HepG2 (cell line): ENCODE data around the gene DIP2C. TPM values are rescaled to one million over a fixed set of nuclear protein-coding genes. Genes with fewer than 3 reads are reported as not detected.

ENCODE experiments used
- ATAC-seq: fragments of 200-7000 bp; cut with Tn5 transposase; 3 replicates; pipeline ENCODE4 v1.9.1; 2020; ENCODE audit warnings: mild to moderate bottlenecking, moderate library complexity
- BruUV-seq: library from RNA; stranded (reverse); fragments of 400-500 nt; replicated peaks from 2 replicates; lab custom pipeline; 2021; lab: Mats Ljungman, UMichigan
- CTCF ChIA-PET: fragments of 300-600 bp; formaldehyde crosslinking; extraction: SDS; loops from one replicate; lab custom pipeline; 2021; ENCODE audit warnings: low total read pairs, inconsistent platforms, low intra/inter-chr PET ratio; lab: Yijun Ruan, JAX
- POLR2A ChIA-PET: fragments of 350-600 bp; sonication (Branson Sonifier 250); formaldehyde crosslinking; loops from one replicate; lab custom pipeline; 2020; ENCODE audit warnings: antibody characterized with exemption, inconsistent platforms; lab: Yijun Ruan, JAX
- DNase-seq: peaks from one replicate; pipeline ENCODE4 v3.0.0-alpha.2; 2015; ENCODE audit warnings: low spot score
- FAIRE-seq: peaks from 3 replicates; lab custom pipeline; 2011; peaks lifted over from hg19 to GRCh38; lab: Jason Lieb, UNC
- H2AFZ ChIP-seq: one replicate; pipeline ENCODE4 v1.6.1; 2011; ENCODE audit warnings: low read length, inconsistent platforms
- H3K27ac ChIP-seq: fragments of 300-600 bp; 3 replicates; pipeline ENCODE4 v1.8.0; 2011; ENCODE audit warnings: mixed run types, mild to moderate bottlenecking, mixed read lengths, low read length, inconsistent platforms; ENCODE audit not compliant: insufficient read depth; ENCODE audit errors: extremely low read length
- H3K27me3 ChIP-seq, 2 experiments: fragments of 200-600 bp in 1 of 2; 2 replicates in 1 of 2; 3 replicates in 1 of 2; pipeline versions ENCODE4 v1.6.0 to v1.8.0; 2011; ENCODE audit warnings: low read length in 2 of 2, mild to moderate bottlenecking in 2 of 2, moderate library complexity in 2 of 2, inconsistent platforms in 1 of 2; ENCODE audit not compliant: insufficient read depth in 2 of 2, control insufficient read depth in 1 of 2
- H3K36me3 ChIP-seq, 2 experiments: fragments of 200-600 bp in 1 of 2; replicated peaks in 1 of 2; 2 replicates in 1 of 2; 3 replicates in 1 of 2; pipeline versions ENCODE4 v1.5.1 to v1.8.0; 2011; ENCODE audit warnings: low read length in 2 of 2, inconsistent platforms in 1 of 2; ENCODE audit not compliant: insufficient read depth in 2 of 2, control insufficient read depth in 1 of 2
- H3K4me1 ChIP-seq: 2 replicates; pipeline ENCODE4 v1.5.1; 2012; ENCODE audit warnings: low read length, inconsistent platforms; ENCODE audit not compliant: insufficient read depth
- H3K4me2 ChIP-seq: 2 replicates; pipeline ENCODE4 v1.6.0; 2011; ENCODE audit warnings: low read depth, low read length, inconsistent platforms
- H3K4me3 ChIP-seq, 3 experiments: fragments of 200-600 bp in 1 of 3; sonication (generic), shearing (Covaris generic) in 1 of 3; replicated peaks in 1 of 3; 2 replicates each; pipeline ENCODE4 v1.5.1; 2011 to 2016; ENCODE audit warnings: low read length in 3 of 3, inconsistent platforms in 2 of 3, low read depth in 2 of 3, mild to moderate bottlenecking in 2 of 3, control low read depth in 1 of 3, mixed read lengths in 1 of 3; ENCODE audit not compliant: insufficient read depth in 1 of 3
- H3K79me2 ChIP-seq: one replicate; pipeline ENCODE4 v1.6.1; 2011; ENCODE audit warnings: low read length, inconsistent platforms; ENCODE audit not compliant: insufficient read depth
- H3K9ac ChIP-seq: 2 replicates; pipeline ENCODE4 v1.6.0; 2011; ENCODE audit warnings: mild to moderate bottlenecking, low read depth, low read length, inconsistent platforms; ENCODE audit not compliant: insufficient read depth
- H3K9me3 ChIP-seq: 2 replicates; pipeline ENCODE4 v1.5.1; 2012; ENCODE audit warnings: mild to moderate bottlenecking, low read length
- H4K20me1 ChIP-seq: 2 replicates; pipeline ENCODE4 v1.6.0; 2011; ENCODE audit warnings: inconsistent platforms, mild to moderate bottlenecking, low read length, moderate library complexity; ENCODE audit not compliant: insufficient read depth
- ARID3A ChIP-seq: IDR thresholded peaks from 2 replicates; pipeline ENCODE4 v1.6.1; 2012; ENCODE audit warnings: low read depth, low read length, improper control_type of control experiment
- CEBPG ChIP-seq: IDR thresholded peaks from 2 replicates; pipeline ENCODE4 v1.6.1; 2016
- DRAP1 ChIP-seq: IDR thresholded peaks from 2 replicates; pipeline ENCODE4 v1.6.1; 2016; ENCODE audit warnings: missing genetic modification reagents, missing compliant biosample characterization
- HNF4A ChIP-seq: sonication (generic); formaldehyde crosslinking; IDR thresholded peaks from 2 replicates; pipeline ENCODE4 v1.4.0; 2020; ENCODE audit warnings: missing genetic modification reagents
- IKZF1 ChIP-seq: fragments of 450-650 bp; IDR thresholded peaks from 2 replicates; pipeline ENCODE4 v1.7.1; 2016
- IRX3 ChIP-seq: sonication (generic); formaldehyde crosslinking; IDR thresholded peaks from 2 replicates; pipeline ENCODE4 v1.8.1; 2023; ENCODE audit warnings: mild to moderate bottlenecking, low read depth, missing genetic modification reagents, borderline replicate concordance
- MED1 ChIP-seq: sonication (generic); formaldehyde crosslinking; IDR thresholded peaks from 2 replicates; pipeline ENCODE4 v1.4.0; 2020; ENCODE audit warnings: missing genetic modification reagents
- MEIS2 ChIP-seq: sonication (generic); formaldehyde crosslinking; IDR thresholded peaks from 2 replicates; pipeline ENCODE4 v1.9.0; 2021; ENCODE audit warnings: mild to moderate bottlenecking, missing genetic modification reagents
- POLR2AphosphoS2 ChIP-seq: IDR thresholded peaks from 2 replicates; pipeline ENCODE4 v1.6.1; 2011; ENCODE audit warnings: low read depth, low read length, improper control_type of control experiment
- SNRNP70 ChIP-seq: fragments of 200-400 bp; formaldehyde crosslinking; IDR thresholded peaks from 2 replicates; pipeline ENCODE4 v1.6.1; 2017; ENCODE audit warnings: mild to moderate bottlenecking, low read depth, low read length, moderate library complexity
- TAF15 ChIP-seq: fragments of 200-400 bp; formaldehyde crosslinking; IDR thresholded peaks from one replicate; pipeline ENCODE4 v1.6.1; 2018; ENCODE audit warnings: mild to moderate bottlenecking, low read depth, low read length; ENCODE audit not compliant: poor library complexity, severe bottlenecking
- ZBTB34 ChIP-seq: sonication (generic); formaldehyde crosslinking; IDR thresholded peaks from 2 replicates; pipeline ENCODE4 v1.8.0; 2022; ENCODE audit warnings: mild to moderate bottlenecking, missing genetic modification reagents
- ZFP41 ChIP-seq: sonication (generic); formaldehyde crosslinking; IDR thresholded peaks from 2 replicates; pipeline ENCODE4 v1.4.0; 2020; ENCODE audit warnings: mild to moderate bottlenecking, missing genetic modification reagents, borderline replicate concordance
- ZNF18 ChIP-seq: sonication (generic); formaldehyde crosslinking; IDR thresholded peaks from 2 replicates; pipeline ENCODE4 v1.8.0; 2022; ENCODE audit warnings: mild to moderate bottlenecking, missing genetic modification reagents; ENCODE audit not compliant: insufficient replicate concordance
- ZNF333 ChIP-seq: sonication (generic); formaldehyde crosslinking; IDR thresholded peaks from 2 replicates; pipeline ENCODE4 v1.4.0; 2020; ENCODE audit warnings: mild to moderate bottlenecking, missing genetic modification reagents, borderline replicate concordance
- ZNF34 ChIP-seq: sonication (generic); formaldehyde crosslinking; IDR thresholded peaks from 2 replicates; pipeline ENCODE4 v1.4.0; 2020; ENCODE audit warnings: mild to moderate bottlenecking, missing genetic modification reagents, borderline replicate concordance
- ZNF552 ChIP-seq: sonication (generic); formaldehyde crosslinking; IDR thresholded peaks from 2 replicates; pipeline ENCODE4 v1.9.0; 2022; ENCODE audit warnings: missing genetic modification reagents, mild to moderate bottlenecking, borderline replicate concordance
- ZNF639 ChIP-seq: conservative IDR thresholded peaks from 2 replicates; pipeline ENCODE4 v1.6.1; 2018; ENCODE audit warnings: missing genetic modification reagents
- WGBS: methylation state at CpG from one replicate; pipeline ENCODE4 v1.1.6; 2017; ENCODE audit warnings: low lambda C conversion rate; 5-methylcytosine and 5-hydroxymethylcytosine counted together
- in situ Hi-C: cut with HindIII; loops from 2 replicates; pipeline ENCODE4 v1.10.0; 2017; ENCODE audit warnings: low pct_unique_long_range_greater_than_20kb; ENCODE audit not compliant: extremely low pct_ligation_motif_present
- intact Hi-C: fragments of 100-400 bp; cut with micrococcal nuclease; formaldehyde crosslinking; loops from one replicate; pipeline ENCODE4 v1.10.0; 2022; ENCODE audit not compliant: unreplicated experiment
- polyA plus RNA-seq, 8 experiments: library from polyadenylated mRNA; depleted of rRNA in 3 of 8; stranded (reverse) in 7 of 8; unstranded in 1 of 8; fragments of >200 nt; fragmentation: Illumina TruSeq in 4 of 8; extraction: Trizol in 4 of 8; gene quantifications; 2 replicates each; pipeline versions ENCODE4 v1.2.1 to v1.2.3, GENCODE V29; 2011 to 2016; ENCODE audit warnings: low read depth in 4 of 8, missing spikeins in 1 of 8, mixed read lengths in 1 of 8; ENCODE audit not compliant: insufficient read depth in 1 of 8
- total RNA-seq, 5 experiments: library from RNA; depleted of rRNA; stranded (reverse); fragments of >200 nt; fragmentation: Illumina TruSeq; extraction: Trizol; gene quantifications; 2 replicates each; pipeline ENCODE4 v1.2.3, GENCODE V29; 2016; ENCODE audit warnings: low read depth in 1 of 5

DIP2C gene
- total and polyA plus RNA-seq, 2 of the 13 experiments (the other 11 are each of a cell fraction or from before 2014, with no cell fraction given) = 2.2 to 2.7 TPM

GRCh38 chr10:555281-555680 is 134.2 kb downstream of the DIP2C start (continued):
- TF ChIP-seq ZNF639 (CRISPR knock-in tag) (no peak), ZNF34 (CRISPR knock-in tag) (no peak), TAF15 (no peak), CEBPG (no peak), SNRNP70 (no peak), POLR2AphosphoS2 (no peak), ZNF333 (CRISPR knock-in tag) (no peak), ZNF552 (CRISPR knock-in tag) (no peak)

GRCh38 chr10:554182-554848 is 135.2 kb downstream of the DIP2C start:
- Histone ChIP-seq H3K27me3 (no peaks in the 10 kb centered on the region), H3K4me3 (no peak overlapping the region), H3K9ac (no peak overlapping the region), H3K36me3 (no peaks in the 10 kb centered on the region), H3K79me2 (no peaks in the 10 kb centered on the region), H3K4me2 (no peak overlapping the region), H2AFZ (no peak overlapping the region), H3K4me1 (0 out of 2 replicates have a peak, but pooled peaks cover under 1% of the 10 kb centered on the region), H3K27ac (no peak overlapping the region), H4K20me1 (peaks cover 3% of the 10 kb centered on the region; the same call in 1 of the 2 replicates), H3K9me3 (no peaks in the 10 kb centered on the region)
- no peak for TF ChIP-seq ARID3A
- TF ChIP-seq ZFP41 = no peak
- TF ChIP-seq ZBTB34 (CRISPR knock-in tag) = no peak
- TF ChIP-seq MEIS2 (CRISPR knock-in tag) = no peak
- TF ChIP-seq DRAP1 = no peak
- TF ChIP-seq IRX3 (CRISPR knock-in tag) = no peak
- TF ChIP-seq ZNF18 (CRISPR knock-in tag) = no peak
- TF ChIP-seq IKZF1 = no peak
- no peak for TF ChIP-seq HNF4A (CRISPR knock-in tag)
- no peak for TF ChIP-seq MED1 (CRISPR knock-in tag)
- FAIRE-seq (no peak), DNase-seq (no peak), ATAC-seq (no peak)
- WGBS = 62% methylated on average over 5 of the region's 8 CpGs
- in situ Hi-C loops = no loop called here
- ChIA-PET POLR2A (no interaction called here), CTCF (no interaction called here)
- intact Hi-C loops = no loop called here
- no TSS peak for BruUV-seq
